Nucleus accumbens (tissue), 56 donors: Measurements from ENCODE around the gene AIPL1.
"Not testable (repeated sequence)": the region's sequence is repeated elsewhere in the genome, so short reads cannot be mapped to it uniquely, and the experiment has no call there.

Experiments
- DNase-seq, 56 donors: peaks; one replicate each; lab custom pipeline; 2025; lab: John Stamatoyannopoulos, UW

AIPL1 gene, protein sequence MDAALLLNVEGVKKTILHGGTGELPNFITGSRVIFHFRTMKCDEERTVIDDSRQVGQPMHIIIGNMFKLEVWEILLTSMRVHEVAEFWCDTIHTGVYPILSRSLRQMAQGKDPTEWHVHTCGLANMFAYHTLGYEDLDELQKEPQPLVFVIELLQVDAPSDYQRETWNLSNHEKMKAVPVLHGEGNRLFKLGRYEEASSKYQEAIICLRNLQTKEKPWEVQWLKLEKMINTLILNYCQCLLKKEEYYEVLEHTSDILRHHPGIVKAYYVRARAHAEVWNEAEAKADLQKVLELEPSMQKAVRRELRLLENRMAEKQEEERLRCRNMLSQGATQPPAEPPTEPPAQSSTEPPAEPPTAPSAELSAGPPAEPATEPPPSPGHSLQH

DNA sequence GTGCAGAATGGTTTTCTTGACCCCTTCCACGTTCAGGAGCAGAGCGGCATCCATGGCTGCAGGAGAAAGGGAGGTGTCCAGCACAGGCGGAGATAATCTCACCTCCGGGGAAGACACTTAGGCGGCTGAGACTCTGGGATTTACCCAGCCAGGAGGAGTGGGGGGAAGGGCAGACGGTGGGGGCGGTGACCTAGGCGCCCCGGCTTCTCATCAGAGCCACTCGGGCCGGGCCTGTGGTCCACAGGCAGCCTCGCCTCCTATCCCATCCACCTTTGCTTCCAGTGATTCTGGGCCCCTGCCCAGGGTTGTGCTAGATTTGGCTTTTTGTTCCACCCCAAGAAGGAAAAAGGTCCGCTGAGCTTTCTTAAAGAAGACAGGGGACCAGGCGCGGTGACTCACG is at the start of gene AIPL1:
Gene AIPL1, minus strand, starts transcription at position 71 of the 400 bp plus-strand sequence. Its CDS starts 17 bp downstream, at position 54.
- no peak for DNase-seq

DNA sequence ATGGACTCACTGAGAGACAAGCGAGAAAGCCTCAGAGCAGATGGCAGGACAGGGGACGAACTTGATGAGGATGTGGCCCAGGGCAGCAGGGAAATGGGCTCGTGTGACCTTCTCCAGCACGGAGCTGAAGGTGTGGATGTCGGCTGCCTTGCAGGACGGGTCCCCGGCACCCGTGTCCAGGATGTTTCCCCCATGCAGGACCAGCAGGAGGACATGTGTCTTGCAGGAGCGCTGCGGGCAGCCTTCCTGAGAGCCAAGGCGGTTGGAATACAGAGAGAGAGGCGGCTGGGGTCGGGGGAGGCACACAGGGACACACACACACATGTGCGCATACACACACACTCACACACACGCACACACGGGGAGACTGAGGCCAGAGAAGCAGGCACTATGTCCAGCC is 48.6 kb upstream of the AIPL1 start:
- no peak for DNase-seq

DNA sequence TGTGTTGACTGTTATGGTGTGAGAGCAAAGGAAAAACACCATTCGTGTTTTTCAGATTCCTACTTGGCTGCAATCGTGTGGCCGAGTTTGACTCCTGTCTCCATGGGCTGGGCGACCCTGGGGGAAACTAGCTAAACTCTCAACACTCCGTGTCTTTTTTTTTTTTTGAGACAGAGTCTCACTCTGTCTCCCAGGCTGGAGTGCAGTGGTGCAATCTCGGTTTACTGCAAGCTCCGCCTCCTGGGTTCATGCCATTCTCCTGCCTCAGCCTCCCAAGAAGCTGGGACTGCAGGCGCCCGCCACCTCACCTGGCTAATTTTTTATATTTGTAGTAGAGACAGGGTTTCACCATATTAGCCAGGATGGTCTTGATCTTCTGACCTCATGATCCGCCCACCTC is 47.9 kb upstream of the AIPL1 start:
- DNase-seq: not testable (repeated sequence)

DNA sequence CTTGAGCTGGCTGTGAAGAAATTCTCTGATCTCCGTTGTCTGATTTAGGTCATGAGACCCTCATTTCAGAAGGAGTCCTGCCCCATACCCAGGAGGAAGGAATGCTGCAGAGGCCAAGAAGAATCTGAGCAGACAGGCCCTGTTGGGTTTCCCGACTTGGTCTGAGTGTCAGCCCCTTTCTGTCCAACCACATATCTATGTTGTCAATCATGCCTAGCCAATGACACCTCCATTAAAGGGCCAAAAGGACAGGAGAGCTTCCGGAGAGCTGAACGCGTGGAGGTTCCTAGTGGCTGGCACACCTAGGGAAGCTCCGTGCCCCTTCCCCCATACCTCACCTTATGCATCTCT is 47.2 kb upstream of the AIPL1 start:
- DNase-seq: no peak

DNA sequence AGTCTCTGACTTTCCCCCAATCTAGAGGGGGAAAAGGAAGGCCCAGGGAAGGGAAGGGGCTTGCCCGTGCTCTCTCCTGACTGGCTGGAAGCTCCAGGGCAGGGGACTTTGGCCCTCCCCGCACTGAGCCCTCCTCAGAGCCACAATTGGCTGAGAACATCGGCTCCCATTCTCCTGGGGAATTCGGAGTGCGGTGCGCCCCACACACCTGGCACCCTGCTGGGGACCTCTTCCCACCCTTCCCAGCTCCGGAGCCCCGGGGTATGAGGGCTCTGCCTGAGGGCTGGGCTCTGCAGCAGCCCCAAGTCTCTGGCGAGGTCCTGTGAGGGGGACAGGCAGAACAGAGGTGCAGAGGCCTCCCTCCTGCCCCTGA is 45.4 kb upstream of the AIPL1 start:
- no peak for DNase-seq

DNA sequence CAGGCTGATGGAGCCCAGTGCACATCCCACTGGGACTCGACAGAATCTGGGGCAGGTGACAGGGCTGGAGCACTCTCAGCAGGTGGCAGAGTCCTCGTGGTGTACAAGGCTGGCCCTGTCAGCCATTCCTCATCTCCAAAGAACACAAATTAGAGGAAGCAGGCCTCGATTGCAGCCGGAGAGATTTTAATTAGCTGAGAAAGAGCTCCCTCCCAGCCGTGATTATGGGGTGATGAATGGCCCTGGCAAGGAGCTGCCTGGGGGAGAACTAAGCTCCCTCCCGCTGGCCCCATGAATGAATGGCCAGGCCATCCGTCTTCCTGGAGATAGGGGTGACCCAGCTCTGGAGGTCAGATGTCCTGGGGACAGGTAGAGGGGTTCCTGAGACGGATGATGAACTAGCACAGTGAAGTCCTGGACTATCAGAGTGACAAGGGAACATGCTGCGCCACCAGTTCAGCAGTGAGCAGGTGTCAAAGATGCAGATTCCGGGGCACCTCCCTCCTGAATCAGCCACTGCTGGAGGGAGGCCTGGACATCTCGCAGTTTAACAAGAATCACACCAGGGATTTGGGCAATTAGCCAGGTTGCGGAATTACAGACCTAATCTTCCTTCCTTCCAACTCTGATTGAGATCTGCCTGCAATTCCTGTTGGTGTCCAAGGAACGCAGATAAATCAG is 44.8 kb upstream of the AIPL1 start:
- DNase-seq: no peak

DNA sequence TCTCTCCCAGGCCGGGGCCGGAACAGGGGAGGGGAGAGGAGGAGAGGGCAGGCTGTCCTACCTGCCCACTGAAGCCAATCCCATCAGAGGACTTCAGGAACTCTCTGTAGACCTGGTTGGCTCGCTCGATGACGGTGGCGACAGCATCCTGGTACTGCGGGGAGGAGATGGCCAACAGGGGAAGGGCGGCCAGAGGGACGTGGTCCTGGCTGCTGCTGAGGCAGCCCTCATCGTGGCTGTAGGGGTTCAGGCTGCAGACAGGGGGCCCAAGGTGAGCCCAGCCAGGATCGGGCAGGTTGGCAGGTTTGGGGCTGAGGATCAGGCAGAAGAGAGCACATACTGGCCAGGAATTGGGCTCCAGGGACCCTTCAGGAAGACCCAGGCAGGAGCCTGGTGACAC is 43.6 kb upstream of the AIPL1 start:
- DNase-seq: no peak

DNA sequence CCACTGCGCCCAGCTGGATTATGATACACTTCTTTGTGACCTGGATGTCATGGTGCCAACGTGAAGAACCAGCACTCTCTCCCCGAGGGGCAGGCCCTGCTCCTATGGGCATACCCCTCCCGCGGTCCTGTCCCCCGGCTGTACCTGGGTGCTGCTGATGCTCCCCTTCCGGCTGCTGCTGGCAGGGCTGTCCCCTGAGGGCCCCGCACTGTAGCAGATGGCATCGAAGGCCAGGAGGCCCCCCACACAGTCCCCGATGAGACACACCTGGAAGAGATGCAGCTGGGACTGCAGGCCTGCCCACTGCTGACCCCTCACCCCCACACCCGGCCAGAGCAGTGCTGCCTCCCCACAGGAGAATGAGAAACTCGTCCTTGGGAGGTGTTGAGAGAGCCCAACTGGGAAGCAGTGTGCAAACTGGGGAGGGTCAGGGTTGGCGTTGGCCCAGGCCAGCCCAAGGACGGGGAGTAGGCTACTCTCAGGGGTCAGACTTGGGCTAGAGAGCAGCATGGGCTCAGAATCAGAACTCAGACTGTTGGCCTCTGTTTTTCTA is 43.0 kb upstream of the AIPL1 start:
- DNase-seq: no peak

DNA sequence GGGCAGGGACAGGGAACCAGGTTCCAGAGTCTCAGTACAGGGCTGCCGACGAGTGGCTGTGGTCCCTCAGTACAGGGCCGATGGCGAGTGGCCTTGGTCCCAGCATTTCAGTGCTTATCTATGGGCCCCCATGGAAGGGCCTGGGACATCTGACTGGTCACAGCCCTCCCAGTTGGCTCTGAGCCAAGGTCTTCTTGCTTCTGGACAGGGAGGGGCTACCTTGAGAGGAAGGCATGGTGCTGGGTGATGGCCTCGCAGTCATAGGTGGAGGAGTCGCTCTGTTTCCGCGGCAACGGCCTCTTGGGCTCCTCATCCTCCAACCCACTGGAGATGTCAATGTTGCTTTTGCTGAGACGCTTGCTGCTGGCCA is 41.9 kb upstream of the AIPL1 start:
- DNase-seq: peak in 1 of 56 donors; percentile 27

DNA sequence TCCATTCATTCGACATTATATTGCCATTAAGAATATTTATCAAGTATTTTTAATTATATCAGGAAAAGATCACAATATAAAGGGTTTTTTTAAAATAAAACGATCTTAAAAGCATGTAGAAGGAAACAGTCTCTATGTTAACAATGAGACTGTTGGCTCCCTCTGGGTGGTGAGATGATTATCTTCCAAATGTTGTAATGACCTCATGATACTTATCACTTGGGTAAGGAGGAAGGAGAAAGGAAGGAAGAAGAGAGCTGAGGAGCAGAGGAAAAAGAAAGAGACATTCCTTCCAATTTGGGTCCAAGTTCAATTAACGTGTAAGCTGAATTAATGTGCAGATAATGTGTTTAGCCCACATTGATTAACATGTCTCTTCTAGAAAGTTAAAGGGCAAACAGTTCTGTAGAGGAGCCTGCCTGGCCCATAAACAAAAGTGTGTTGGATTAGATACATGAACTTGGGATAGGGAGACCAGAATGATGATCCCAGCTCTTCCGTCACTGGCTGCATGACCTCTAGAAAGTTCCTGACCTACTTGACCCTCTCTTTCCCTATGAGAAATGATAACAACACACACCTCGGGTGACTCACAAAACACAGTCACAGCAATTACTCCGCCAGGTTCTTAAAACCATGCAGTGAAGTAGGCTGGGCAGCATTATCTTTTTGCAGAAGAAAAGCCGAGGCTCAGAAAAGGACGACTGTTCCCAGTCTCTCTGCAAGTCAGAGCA is 41.3 kb upstream of the AIPL1 start:
- DNase-seq: no peak

DNA sequence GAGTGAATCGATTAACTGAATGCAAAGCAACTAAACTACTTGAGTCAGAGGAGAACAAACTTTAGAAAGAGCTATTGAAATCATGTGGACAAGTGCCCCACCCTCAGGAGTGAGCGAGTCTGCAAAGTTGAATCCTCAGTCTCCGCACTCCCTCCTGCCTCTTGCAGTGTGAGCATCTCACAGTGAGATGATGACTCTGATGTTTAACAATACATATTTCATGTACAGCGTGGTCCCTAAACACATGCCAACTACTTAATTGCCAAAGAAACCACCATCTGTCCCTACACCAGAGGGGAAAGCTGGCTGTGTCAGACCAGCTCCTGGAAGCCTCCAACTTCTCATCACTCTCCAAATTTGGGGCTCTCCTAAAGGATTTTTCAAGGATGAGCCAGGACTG is 40.5 kb upstream of the AIPL1 start:
- no peak for DNase-seq

DNA sequence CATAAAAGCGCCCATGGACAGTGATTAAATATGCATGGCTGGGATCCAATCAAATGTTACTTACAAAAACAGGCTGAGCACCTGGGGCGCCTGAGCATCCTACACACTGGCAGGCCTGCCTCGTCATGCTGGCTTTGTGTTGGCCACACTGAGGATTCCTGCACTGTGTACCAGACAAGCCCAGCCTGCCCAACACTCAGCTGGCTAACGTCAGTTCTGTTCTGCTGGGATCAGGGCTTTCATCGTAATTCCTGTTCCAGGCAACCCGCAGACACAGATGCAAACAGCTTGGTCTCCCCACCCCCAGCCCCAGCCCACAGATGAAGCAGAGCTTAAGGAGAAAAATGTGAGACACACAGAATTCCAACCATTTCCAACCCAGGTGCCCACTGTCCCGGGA is 40.0 kb upstream of the AIPL1 start:
- peak in 1 of 56 donors; percentile 14 for DNase-seq

DNA sequence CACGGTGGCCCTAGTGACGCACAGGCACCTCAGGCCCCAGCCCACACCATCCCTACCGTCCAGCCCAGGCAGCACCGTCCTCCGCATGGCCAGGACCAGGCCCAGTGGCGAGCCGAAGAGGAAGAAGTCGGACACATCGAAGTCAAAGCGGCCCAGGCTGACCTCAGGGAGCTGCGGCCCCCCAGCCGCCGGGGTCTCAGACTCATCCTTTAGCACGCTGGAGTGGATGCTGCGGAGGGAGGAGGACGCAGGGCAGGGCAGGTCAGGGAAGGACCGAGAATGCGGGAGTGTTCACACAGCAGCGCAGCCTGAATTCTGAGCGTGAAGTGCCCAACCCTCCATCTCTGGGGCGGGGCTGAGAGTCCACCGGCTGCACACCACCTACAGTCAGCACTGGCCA is 39.5 kb upstream of the AIPL1 start:
- no peak for DNase-seq

DNA sequence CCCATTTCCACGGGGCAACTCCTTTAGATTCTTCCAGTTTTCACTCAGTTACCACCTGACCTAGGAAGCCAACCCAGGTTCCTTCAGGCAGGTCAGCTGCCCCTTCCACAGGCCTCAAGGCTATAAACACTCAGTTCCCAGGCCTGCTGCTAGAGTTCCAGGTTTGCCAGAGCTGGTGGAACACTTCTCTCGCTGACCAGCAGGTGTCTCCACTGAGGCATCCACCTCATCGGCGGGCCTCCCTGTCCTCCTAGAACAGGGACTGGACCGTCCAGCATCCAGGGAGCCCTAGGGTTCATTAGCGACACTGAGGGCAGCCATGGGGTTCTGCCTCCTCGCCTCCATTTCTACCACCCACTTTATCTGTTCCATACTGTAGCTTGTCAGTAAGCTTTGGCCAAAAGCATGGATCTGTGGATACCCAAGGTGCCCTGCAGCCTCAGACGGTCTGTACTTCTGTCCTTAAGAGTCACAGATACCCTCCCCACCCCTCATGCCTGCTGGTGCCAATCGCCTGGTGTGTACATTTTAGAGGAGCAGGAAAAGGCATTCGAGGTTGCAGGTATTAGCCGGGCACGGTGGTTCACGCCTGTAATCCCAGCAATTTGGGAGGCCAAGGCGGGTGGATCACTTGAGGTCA is 38.3 kb upstream of the AIPL1 start:
- peak in 51 of 56 donors; percentile 10 to 86 (median 46) for DNase-seq

DNA sequence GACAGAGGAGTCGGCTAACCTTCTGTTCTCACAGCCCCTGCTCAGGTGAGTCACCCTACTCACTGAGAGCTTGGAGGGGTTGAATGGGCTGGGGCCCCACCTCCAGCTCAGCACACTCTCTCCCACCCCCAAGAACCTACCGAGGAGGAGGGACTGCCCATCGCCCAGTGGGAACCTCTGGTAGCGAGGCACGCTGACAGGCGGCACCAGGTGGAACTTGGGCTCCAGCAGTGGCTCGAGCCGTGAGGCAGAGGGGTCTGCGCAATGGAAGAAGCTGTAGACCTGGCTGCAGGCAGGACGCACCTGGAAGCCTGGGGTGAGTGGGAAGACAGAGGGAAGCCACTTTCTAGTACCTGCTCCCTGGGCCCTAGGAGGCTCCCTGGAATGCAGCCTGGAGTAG is 37.6 kb upstream of the AIPL1 start:
- peak in 1 of 56 donors; percentile 29 for DNase-seq

DNA sequence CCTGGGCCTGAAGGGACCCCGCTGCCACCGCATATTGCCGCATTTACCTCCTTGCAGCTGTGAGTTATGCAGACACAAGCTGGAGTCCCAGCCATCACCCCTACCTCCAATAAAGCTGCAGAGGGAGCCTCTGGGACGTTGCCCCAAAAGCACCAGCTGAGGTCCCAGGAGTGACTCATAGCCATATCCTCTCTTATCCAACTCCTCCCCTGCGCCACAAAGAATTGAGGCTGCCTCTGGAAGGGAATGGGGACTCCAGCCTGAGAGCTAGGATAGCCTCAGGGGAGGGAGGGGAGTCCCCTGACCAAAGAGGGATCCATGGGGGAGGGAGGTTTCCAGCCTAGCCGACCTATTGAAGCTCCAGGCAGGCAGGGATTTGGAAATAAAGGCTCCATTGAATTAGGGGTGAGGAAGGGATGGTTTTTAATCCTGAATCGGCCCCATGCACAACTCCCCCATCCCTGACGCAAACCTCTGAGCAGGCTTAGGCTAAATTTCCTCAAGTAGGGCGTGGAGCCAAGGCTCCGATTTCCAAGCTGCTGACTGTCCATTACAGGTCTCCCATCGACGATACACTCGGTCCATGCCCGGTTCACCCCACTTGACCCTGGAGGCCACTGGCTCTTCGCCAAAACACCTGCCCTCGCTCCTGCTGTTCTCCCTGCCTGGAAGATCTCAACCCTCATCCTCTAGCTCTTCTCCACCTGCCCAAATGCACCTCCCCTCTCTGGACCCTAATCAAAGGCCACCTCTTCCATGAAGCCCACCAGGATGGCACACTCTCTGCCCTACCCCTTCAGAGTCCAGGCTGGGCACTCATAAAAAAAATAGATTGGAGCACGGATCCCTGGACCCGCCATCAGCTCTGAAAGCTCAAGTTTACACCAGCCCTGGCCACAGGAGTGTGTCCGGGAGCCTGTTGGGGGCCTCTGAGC is 36.9 kb upstream of the AIPL1 start:
- no peak for DNase-seq

DNA sequence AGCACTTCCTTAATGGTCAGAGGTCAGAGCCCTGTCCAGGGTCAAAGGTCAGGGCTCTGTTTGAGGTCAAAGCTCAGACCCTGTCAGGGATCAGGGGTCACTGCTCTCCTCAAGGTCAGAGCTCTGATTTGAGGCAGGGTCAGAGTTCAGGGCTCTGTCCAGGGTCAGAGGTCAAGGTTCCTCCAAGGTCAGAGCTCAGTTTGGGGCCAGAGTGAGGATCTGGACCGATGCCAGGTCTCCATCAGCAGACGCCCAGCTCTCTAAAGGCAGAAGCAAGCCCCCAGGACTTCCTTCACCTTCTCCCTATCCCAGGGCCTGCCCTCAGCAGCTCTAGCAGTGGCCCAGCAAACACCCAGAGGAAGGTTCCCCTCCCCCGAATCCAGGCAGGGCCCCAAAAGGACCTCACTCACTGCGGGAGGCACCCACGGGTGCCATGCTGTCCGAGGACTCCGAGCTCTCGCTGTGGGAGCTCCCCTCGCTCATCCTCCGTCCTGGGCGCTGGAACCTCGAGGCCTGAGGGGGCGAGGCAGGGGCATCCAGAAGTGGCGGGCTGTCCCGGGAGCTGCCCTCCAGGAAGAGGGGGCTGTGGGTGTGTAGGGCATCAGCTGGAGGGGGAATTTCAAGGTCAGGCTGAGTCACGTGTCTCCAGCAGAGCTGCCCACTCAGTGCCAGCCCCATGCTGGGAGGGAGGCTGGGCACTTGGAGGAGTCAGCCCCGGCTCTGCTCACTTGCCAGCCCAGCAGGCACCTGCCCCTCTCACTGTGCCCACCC is 36.0 kb upstream of the AIPL1 start:
- no peak for DNase-seq

DNA sequence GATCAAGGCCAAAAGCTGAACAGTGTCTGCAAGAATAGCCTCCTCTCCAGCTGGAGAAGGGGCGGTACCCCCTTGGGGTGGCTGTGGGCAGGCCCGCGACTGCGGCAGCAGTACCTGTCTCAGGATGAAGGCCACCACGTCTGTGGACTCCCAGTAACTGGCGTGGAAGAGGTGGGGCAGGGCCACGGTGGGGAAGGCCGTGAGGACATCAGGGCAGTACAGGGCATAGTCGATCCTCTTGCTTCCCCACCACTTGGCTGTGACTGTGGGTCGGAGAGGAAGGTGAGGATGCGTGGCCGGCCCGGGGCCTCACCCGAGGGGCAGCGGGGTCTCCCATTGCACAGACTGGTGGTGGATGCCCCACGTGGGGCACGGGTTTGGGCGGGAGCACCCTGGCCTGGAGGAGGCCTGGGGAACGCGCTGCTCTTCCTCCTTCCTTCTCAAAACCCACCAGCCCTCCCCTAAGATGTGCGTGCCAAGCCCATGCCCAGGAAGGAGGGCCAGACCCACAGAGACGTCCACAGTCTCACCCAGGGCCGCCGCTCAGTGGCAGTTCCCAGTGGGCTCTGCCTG is 35.3 kb upstream of the AIPL1 start:
- no peak for DNase-seq
